Activated CD8-positive, alpha-beta memory T cell treated with anti-CD3 and anti-CD28 coated beads for 36 hours (primary cell): ENCODE measurements around the gene TPI1. TPM values are rescaled to one million over a fixed set of nuclear protein-coding genes. Genes with fewer than 3 reads are reported as not detected.

Source experiments
- CTCF ChIA-PET: fragments of 350-600 bp; sonication (Branson Sonifier 250); formaldehyde crosslinking; loops from one replicate; lab custom pipeline; 2021; ENCODE audit warnings: antibody characterized with exemption; lab: Charles Lee
- POLR2A ChIA-PET: fragments of 350-600 bp; sonication (Branson Sonifier 250); formaldehyde crosslinking; loops from one replicate; lab custom pipeline; 2021; ENCODE audit warnings: antibody characterized with exemption; lab: Charles Lee
- total RNA-seq, 2 experiments: library from RNA; stranded (reverse); gene quantifications; one replicate each; pipeline ENCODE4 v1.2.3, GENCODE V29; 2021

TPI1 gene
- 1,000 to 10,000 TPM; 1,928 to 1,984 TPM for total RNA-seq

GRCh38 chr12:6867413-6868210 is at the start of gene TPI1:
Gene TPI1, plus strand, starts transcription at chr12:6867531. Its CDS starts 36 bp downstream, at chr12:6867567.
- ChIA-PET CTCF (interaction anchor here (0.6 to 7.9 kb wide), 6 partner anchors 12 to 125 kb away, joined by 3 to 63 read pairs (median 3); partner anchors contain the start of genes CDCA3 and USP5), POLR2A (interaction anchor here (0.6 to 4.8 kb wide), 14 partner anchors 8 to 374 kb away, joined by 3 to 49 read pairs (median 3); partner anchors contain the start of genes CDCA3, MLF2, MRPL51 and USP5)

- ChIA-PET CTCF (no interaction called here), POLR2A (no interaction called here)
These were observed 49.6 kb upstream of the TPI1 start for GRCh38 chr12:6817662-6818157.

GRCh38 chr12:6818222-6818621 is 49.1 kb upstream of the TPI1 start:
- CTCF ChIA-PET, result interaction anchor here (1.1 kb wide), 1 partner anchor 51 kb away, joined by 3 read pairs; no protein-coding TSS in a partner anchor
- POLR2A ChIA-PET, result no interaction called here

- POLR2A ChIA-PET, result no interaction called here
- CTCF ChIA-PET, result interaction anchor here (1.1 kb wide), 1 partner anchor 52 kb away, joined by 3 read pairs; no protein-coding TSS in a partner anchor
These were observed 48.7 kb upstream of the TPI1 start for GRCh38 chr12:6818645-6819044.

- POLR2A ChIA-PET, result no interaction called here
- CTCF ChIA-PET, result interaction anchor here (0.6 to 1.3 kb wide), 3 partner anchors 35 to 289 kb away, joined by 3 read pairs; no protein-coding TSS in a partner anchor
These were observed 48.0 kb upstream of the TPI1 start for GRCh38 chr12:6819106-6820030.

DNA sequence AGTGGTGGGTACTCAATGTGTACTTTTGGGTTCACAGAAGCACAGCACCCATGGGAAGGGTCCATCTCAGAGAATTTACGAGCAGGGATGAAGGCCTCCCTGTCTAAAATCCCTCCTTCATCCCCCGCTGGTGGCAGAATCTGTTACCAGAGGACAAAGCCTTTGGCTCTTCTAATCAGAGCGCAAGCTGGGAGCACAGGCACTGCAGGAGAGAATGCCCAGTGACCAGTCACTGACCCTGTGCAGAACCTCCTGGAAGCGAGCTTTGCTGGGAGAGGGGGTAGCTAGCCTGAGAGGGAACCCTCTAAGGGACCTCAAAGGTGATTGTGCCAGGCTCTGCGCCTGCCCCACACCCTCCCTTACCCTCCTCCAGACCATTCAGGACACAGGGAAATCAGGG is 47.2 kb upstream of the TPI1 start:
- POLR2A ChIA-PET, result no interaction called here
- CTCF ChIA-PET, result interaction anchor here (0.6 to 9.6 kb wide), 3 partner anchors 36 to 289 kb away, joined by 3 to 91 read pairs (median 3); partner anchors contain the start of gene MLF2

DNA sequence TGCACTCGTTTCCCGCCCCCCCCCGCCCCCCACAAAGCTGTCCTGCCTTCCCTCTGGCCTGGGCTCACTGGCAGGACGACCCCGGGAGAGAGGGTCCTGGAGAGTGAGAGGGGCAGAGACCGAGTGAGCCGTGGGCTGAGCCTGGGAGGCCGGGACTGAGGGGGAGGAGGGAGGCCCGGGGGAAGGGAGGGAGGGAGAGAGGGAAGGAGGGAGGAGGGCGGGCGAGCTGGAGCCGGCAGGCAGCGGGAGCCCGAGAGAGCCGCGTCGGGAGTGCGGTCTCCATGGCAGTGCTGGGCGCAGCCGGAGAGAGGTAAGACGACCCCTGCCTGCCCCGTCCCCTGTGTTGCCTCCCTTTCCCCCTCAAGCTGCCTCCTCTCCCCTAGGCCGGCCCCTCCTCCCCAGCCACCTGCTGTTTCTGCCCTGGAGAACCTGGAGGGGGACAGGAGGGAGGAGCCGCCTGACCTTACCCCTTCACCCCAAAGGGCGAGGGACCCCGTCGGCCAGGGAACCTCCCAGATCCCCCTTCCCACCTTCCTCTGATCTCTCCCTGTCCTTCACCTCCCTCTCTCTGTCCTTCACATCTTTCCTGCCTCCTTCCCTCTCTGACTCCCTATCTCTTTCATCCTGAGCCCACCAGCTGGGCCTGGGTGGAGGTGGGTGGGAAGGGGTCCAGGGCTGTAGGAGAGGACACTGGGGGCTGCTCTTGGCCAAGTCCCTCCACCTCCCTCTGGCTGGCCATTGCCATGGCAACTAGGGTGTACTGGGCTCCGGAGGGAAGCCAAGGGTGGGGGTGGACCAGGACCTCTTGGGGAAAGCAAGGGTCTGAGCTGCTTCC is 45.5 kb upstream of the TPI1 start, which contains the start of gene GPR162:
GPR162 (plus strand) TSS at position 231 of the 835 bp plus-strand sequence. CDS start 2,078 bp downstream, outside the sequence.
- CTCF ChIA-PET, result interaction anchor here (1.1 to 9.6 kb wide), 5 partner anchors 13 to 68 kb away, joined by 3 to 91 read pairs (median 5); partner anchors contain the start of gene MLF2
- POLR2A ChIA-PET, result interaction anchor here (0.8 kb wide), 1 partner anchor 37 kb away, joined by 3 read pairs; no protein-coding TSS in a partner anchor

- ChIA-PET POLR2A (no interaction called here), CTCF (interaction anchor here (0.6 to 9.6 kb wide), 5 partner anchors 14 to 69 kb away, joined by 3 to 91 read pairs (median 5); partner anchors contain the start of gene MLF2)
These were observed 44.8 kb upstream of the TPI1 start for GRCh38 chr12:6822426-6823135.

GRCh38 chr12:6823182-6824084 is 43.9 kb upstream of the TPI1 start:
- POLR2A ChIA-PET, result no interaction called here

DNA sequence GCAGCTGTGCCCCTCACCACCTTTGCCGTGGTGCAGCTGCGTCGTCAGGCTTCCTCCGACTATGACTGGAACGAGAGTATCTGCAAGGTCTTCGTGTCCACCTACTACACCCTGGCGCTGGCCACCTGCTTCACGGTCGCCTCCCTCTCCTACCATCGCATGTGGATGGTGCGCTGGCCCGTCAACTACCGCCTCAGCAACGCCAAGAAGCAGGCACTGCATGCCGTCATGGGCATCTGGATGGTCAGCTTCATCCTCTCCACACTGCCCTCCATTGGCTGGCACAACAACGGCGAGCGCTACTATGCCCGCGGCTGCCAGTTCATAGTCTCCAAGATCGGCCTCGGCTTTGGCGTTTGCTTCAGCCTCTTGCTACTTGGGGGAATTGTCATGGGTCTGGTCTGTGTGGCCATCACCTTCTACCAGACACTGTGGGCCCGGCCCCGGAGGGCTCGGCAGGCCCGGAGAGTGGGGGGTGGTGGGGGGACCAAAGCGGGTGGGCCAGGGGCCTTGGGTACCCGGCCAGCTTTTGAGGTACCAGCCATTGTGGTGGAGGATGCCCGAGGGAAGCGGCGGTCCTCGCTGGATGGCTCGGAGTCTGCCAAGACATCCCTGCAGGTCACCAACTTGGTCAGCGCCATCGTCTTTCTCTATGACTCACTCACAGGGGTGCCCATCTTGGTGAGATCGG is 43.1 kb upstream of the TPI1 start:
- POLR2A ChIA-PET, result no interaction called here
- CTCF ChIA-PET, result interaction anchor here (1.0 to 9.6 kb wide), 13 partner anchors 11 to 114 kb away, joined by 3 to 91 read pairs (median 7); partner anchors contain the start of genes CDCA3, GNB3 and MLF2

More at GRCh38 chr12:6823182-6824084, 43.9 kb upstream of the TPI1 start:
- CTCF ChIA-PET, result interaction anchor here (1.6 to 9.6 kb wide), 6 partner anchors 12 to 70 kb away, joined by 4 to 91 read pairs (median 10); partner anchors contain the start of gene MLF2

GRCh38 chr12:6824901-6825381 is 42.4 kb upstream of the TPI1 start:
- CTCF ChIA-PET, result interaction anchor here (0.6 to 9.6 kb wide), 24 partner anchors 10 to 181 kb away, joined by 3 to 91 read pairs (median 4); partner anchors contain the start of genes CD4, CDCA3, COPS7A and GNB3
- POLR2A ChIA-PET, result no interaction called here

- CTCF ChIA-PET, result interaction anchor here (0.6 to 9.6 kb wide), 34 partner anchors 10 to 207 kb away, joined by 3 to 91 read pairs (median 4); partner anchors contain the start of genes CD4, CDCA3, COPS7A and GNB3
These were observed 41.8 kb upstream of the TPI1 start for GRCh38 chr12:6825398-6826124.

GRCh38 chr12:6826125-6826733 is 41.1 kb upstream of the TPI1 start:
- CTCF ChIA-PET, result interaction anchor here (0.8 to 9.6 kb wide), 24 partner anchors 9 to 207 kb away, joined by 3 to 91 read pairs (median 4); partner anchors contain the start of genes CD4, COPS7A, MLF2 and PTMS
- POLR2A ChIA-PET, result interaction anchor here (0.7 kb wide), 1 partner anchor 60 kb away, joined by 3 read pairs; no protein-coding TSS in a partner anchor

More at GRCh38 chr12:6825398-6826124, 41.8 kb upstream of the TPI1 start:
- POLR2A ChIA-PET, result no interaction called here
